H9 (cell line): ENCODE measurements around the gene SLC12A8. TPM values are rescaled to one million over a fixed set of nuclear protein-coding genes. Genes with fewer than 3 reads are reported as not detected.

Experiments
- DNase-seq: peaks from one replicate; pipeline ENCODE4 v3.0.0-alpha.2; 2017
- H2AFZ ChIP-seq: one replicate; pipeline ENCODE4 v1.6.1; 2013; ENCODE audit warnings: mild to moderate bottlenecking, low read length, control low read depth, moderate library complexity
- H2AK5ac ChIP-seq: 2 replicates; pipeline ENCODE4 v1.6.1; 2013; ENCODE audit warnings: low read length, control low read depth, mixed read lengths; ENCODE audit not compliant: insufficient read length
- H2BK120ac ChIP-seq: one replicate; pipeline ENCODE4 v1.6.1; 2013; ENCODE audit warnings: low read depth, mild to moderate bottlenecking, low read length, control low read depth, inconsistent platforms; ENCODE audit not compliant: poor library complexity, severe bottlenecking
- H2BK12ac ChIP-seq: 2 replicates; pipeline ENCODE4 v1.6.1; 2013; ENCODE audit warnings: low read length, control low read depth, mixed read lengths, low read depth; ENCODE audit not compliant: insufficient read length
- H2BK15ac ChIP-seq: 2 replicates; pipeline ENCODE4 v1.6.1; 2013; ENCODE audit warnings: low read depth, low read length, control low read depth
- H2BK20ac ChIP-seq: one replicate; pipeline ENCODE4 v1.6.1; 2013; ENCODE audit warnings: low read depth, mild to moderate bottlenecking, low read length, control low read depth, inconsistent platforms; ENCODE audit not compliant: poor library complexity, severe bottlenecking
- H2BK5ac ChIP-seq: 2 replicates; pipeline ENCODE4 v1.6.1; 2013; ENCODE audit warnings: low read length, control low read depth, mixed read lengths; ENCODE audit not compliant: insufficient read length
- H3K14ac ChIP-seq: 2 replicates; pipeline ENCODE4 v1.6.1; 2013; ENCODE audit warnings: low read length, control low read depth; ENCODE audit not compliant: insufficient read depth
- H3K18ac ChIP-seq: 2 replicates; pipeline ENCODE4 v1.6.1; 2013; ENCODE audit warnings: low read depth, mild to moderate bottlenecking, mixed read lengths, low read length, control low read depth; ENCODE audit not compliant: insufficient read length
- H3K23ac ChIP-seq: 2 replicates; pipeline ENCODE4 v1.6.1; 2013; ENCODE audit warnings: low read length, control low read depth, mixed read lengths, low read depth; ENCODE audit not compliant: insufficient read length
- H3K23me2 ChIP-seq: 2 replicates; pipeline ENCODE4 v1.6.1; 2013; ENCODE audit warnings: low read depth, mild to moderate bottlenecking, mixed read lengths, low read length, control low read depth; ENCODE audit not compliant: insufficient read length, poor library complexity, severe bottlenecking
- H3K27ac ChIP-seq: 2 replicates; pipeline ENCODE4 v1.5.1; 2013; ENCODE audit warnings: low read length, control low read depth, mixed read lengths, low read depth; ENCODE audit not compliant: insufficient read length
- H3K27me3 ChIP-seq: 2 replicates; pipeline ENCODE4 v1.6.1; 2013; ENCODE audit warnings: low read length, control low read depth, inconsistent platforms; ENCODE audit not compliant: insufficient read depth
- H3K4ac ChIP-seq: 2 replicates; pipeline ENCODE4 v1.6.1; 2013; ENCODE audit warnings: low read depth, mild to moderate bottlenecking, control low read depth, inconsistent platforms, low read length, moderate library complexity
- H3K4me1 ChIP-seq: 2 replicates; pipeline ENCODE4 v1.6.1; 2013; ENCODE audit warnings: low read length, control low read depth, inconsistent platforms; ENCODE audit not compliant: insufficient read depth
- H3K4me2 ChIP-seq: 2 replicates; pipeline ENCODE4 v1.6.1; 2013; ENCODE audit warnings: low read length, control low read depth, mixed read lengths; ENCODE audit not compliant: insufficient read length, insufficient read depth
- H3K56ac ChIP-seq: 2 replicates; pipeline ENCODE4 v1.6.1; 2013; ENCODE audit warnings: low read depth, mild to moderate bottlenecking, mixed read lengths, low read length, control low read depth; ENCODE audit not compliant: insufficient read length
- H3K79me1 ChIP-seq: 2 replicates; pipeline ENCODE4 v1.6.1; 2013; ENCODE audit warnings: low read depth, mild to moderate bottlenecking, moderate library complexity, low read length, control low read depth, inconsistent platforms; ENCODE audit not compliant: insufficient read depth, poor library complexity, severe bottlenecking
- H3K79me2 ChIP-seq: 2 replicates; pipeline ENCODE4 v1.6.1; 2013; ENCODE audit warnings: low read length, control low read depth, inconsistent platforms; ENCODE audit not compliant: insufficient read depth
- H3K9ac ChIP-seq: 2 replicates; pipeline ENCODE4 v1.6.1; 2013; ENCODE audit warnings: low read length, control low read depth, mixed read lengths; ENCODE audit not compliant: insufficient read length; ENCODE audit errors: extremely low read depth
- H3K9me3 ChIP-seq: one replicate; pipeline ENCODE4 v1.6.1; 2013; ENCODE audit warnings: low read depth, low read length, inconsistent platforms; ENCODE audit not compliant: control insufficient read depth
- H3T11ph ChIP-seq: one replicate; pipeline ENCODE4 v1.6.1; 2013; ENCODE audit warnings: mild to moderate bottlenecking, low read length, control low read depth, inconsistent platforms
- H4K20me1 ChIP-seq: one replicate; pipeline ENCODE4 v1.6.1; 2013; ENCODE audit not compliant: control insufficient read depth, insufficient read length, insufficient read depth
- H4K5ac ChIP-seq: 2 replicates; pipeline ENCODE4 v1.6.1; 2013; ENCODE audit warnings: low read depth, mild to moderate bottlenecking, mixed read lengths, low read length, control low read depth; ENCODE audit not compliant: insufficient read length
- H4K8ac ChIP-seq: replicated peaks from 2 replicates; pipeline ENCODE4 v1.6.1; 2013; ENCODE audit warnings: low read length, control low read depth, mixed read lengths, low read depth; ENCODE audit not compliant: insufficient read length
- H4K91ac ChIP-seq: 2 replicates; pipeline ENCODE4 v1.6.1; 2013; ENCODE audit warnings: low read depth, mild to moderate bottlenecking, moderate library complexity, mixed read lengths, low read length, control low read depth; ENCODE audit not compliant: insufficient read length
- H3K27ac Mint-ChIP-seq, 3 experiments: 2 replicates in 2 of 3; 3 replicates in 1 of 3; pipeline ENCODE4 v1.8.0; 2020 to 2021; ENCODE audit warnings: mixed read lengths in 3 of 3, mild to moderate bottlenecking in 1 of 3, moderate library complexity in 1 of 3
- H3K27me3 Mint-ChIP-seq: 2 replicates; pipeline ENCODE4 v1.8.0; 2021; ENCODE audit warnings: low read depth, mild to moderate bottlenecking, moderate library complexity, mixed read lengths
- H3K36me3 Mint-ChIP-seq, 3 experiments: 2 replicates in 2 of 3; 3 replicates in 1 of 3; pipeline ENCODE4 v1.8.0; 2020 to 2021; ENCODE audit warnings: low read depth in 3 of 3, mixed read lengths in 3 of 3; ENCODE audit not compliant: insufficient read depth in 1 of 3
- H3K4me1 Mint-ChIP-seq, 2 experiments: 2 replicates each; pipeline ENCODE4 v1.8.0; 2020; ENCODE audit warnings: mixed read lengths in 2 of 2
- H3K4me3 Mint-ChIP-seq, 2 experiments: 2 replicates in 1 of 2; 3 replicates in 1 of 2; pipeline ENCODE4 v1.8.0; 2020 to 2021; ENCODE audit warnings: mild to moderate bottlenecking in 2 of 2, mixed read lengths in 2 of 2, moderate library complexity in 1 of 2
- H3K9me3 Mint-ChIP-seq, 2 experiments: 2 replicates in 1 of 2; 3 replicates in 1 of 2; pipeline ENCODE4 v1.8.0; 2020; ENCODE audit warnings: mild to moderate bottlenecking in 2 of 2, mixed read lengths in 2 of 2, moderate library complexity in 1 of 2
- CTCF ChIP-seq: fragments of 200-600 bp; sonication (generic); conservative IDR thresholded peaks from 3 replicates; pipeline ENCODE4 v1.8.0; 2021; ENCODE audit warnings: antibody characterized with exemption, mild to moderate bottlenecking
- WGBS: extraction: QIAGEN DNeasy Blood & Tissue Kit; methylation state at CpG from one replicate; pipeline ENCODE4 v1.1.7; 2013; ENCODE audit warnings: missing lambda C conversion rate, low lambda C conversion rate, mixed read lengths; ENCODE audit not compliant: insufficient read length; ENCODE audit errors: extremely low coverage; 5-methylcytosine and 5-hydroxymethylcytosine counted together
- total RNA-seq: library from RNA; stranded (reverse); gene quantifications from 2 replicates; pipeline ENCODE4 v1.2.1, GENCODE V29; 2021

The SLC12A8 gene
- total RNA-seq, 1 experiment from 2014 or later: 8.2 TPM

GRCh38 chr3:125160606-125161371 is 51.8 kb downstream of the SLC12A8 start:
- Histone ChIP-seq H3K23me2 (no peaks in the 10 kb centered on the region), H3K79me2 (no peaks in the 10 kb centered on the region), H3K4me2 (no peak overlapping the region), H2BK120ac (no peak overlapping the region), H3K14ac (no peak overlapping the region), H3K9ac (no peak overlapping the region), H2BK15ac (no peak overlapping the region), H3K18ac (no peak overlapping the region), H3K27ac (no peak overlapping the region), H4K20me1 (no peaks in the 10 kb centered on the region), H2BK20ac (no peak overlapping the region), H4K5ac (no peak overlapping the region), H4K8ac (no peak overlapping the region), H3K9me3 (no peaks in the 10 kb centered on the region), H3K56ac (no peak overlapping the region), H3K4ac (no peak overlapping the region), H2BK12ac (no peak overlapping the region), H2AFZ (no peak overlapping the region), H3K27me3 (no peaks in the 10 kb centered on the region), H4K91ac (no peak overlapping the region), H3K79me1 (no peaks in the 10 kb centered on the region), H2BK5ac (no peak overlapping the region), H3K23ac (no peak overlapping the region), H3T11ph (no peak overlapping the region), H3K4me1 (no peaks in the 10 kb centered on the region; the same call in 1 of the 2 replicates), H2AK5ac (no peak overlapping the region)
- no peaks in the 10 kb centered on the region; the same call in 1 of the 2 replicates for H3K27me3 Mint-ChIP-seq
- no peaks in the 10 kb centered on the region for H3K9me3 Mint-ChIP-seq
- peaks cover 24 to 27% of the 10 kb centered on the region in 2 experiments for H3K4me1 Mint-ChIP-seq
- WGBS: no CpG with 5 or more reads among the region's 9 CpGs
- no peak overlapping the region for H3K4me3 Mint-ChIP-seq
- no peak overlapping the region; a peak in 1 of 7 replicates for H3K27ac Mint-ChIP-seq
- no peaks in the 10 kb centered on the region; a peak in 1 of 7 replicates for H3K36me3 Mint-ChIP-seq
- no peak for DNase-seq
- TF ChIP-seq CTCF: no peak
